ENCODE results near the gene NEU1. TPM values are rescaled to one million over a fixed set of nuclear protein-coding genes. Genes with fewer than 3 reads are reported as not detected.

Gene NEU1
- total and polyA plus RNA-seq, 2 experiments from 2014 or later, result 388 to 402 TPM

DNA sequence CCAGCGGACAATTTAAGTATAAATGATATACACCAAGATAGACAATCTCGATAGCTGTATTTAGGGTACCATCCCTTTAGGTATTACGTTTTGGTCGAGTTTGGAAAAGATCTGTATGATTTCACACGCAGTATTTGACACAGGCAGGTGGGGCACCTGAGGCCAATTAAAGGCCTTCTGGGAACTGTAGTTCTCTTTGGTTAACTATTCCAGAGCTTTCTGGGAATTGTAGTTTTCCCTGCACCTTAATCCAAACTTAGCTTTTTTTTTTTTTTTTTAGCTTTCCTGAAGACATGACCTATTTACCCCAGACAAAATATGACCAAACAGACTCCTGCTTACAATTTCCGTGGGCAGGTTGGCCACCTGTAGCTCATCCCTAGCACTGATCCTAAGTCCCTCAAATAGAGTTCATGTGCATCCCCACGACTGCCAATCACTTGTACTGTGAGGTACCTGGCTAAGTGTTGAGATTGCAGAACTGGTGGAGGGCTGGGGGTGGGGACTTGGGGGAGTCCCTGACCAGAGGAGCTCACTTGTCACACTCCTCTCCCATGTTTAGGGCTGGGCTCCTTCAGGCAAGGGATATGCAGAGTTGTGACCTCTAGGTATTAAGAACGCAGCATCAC lies 35.9 kb upstream of the NEU1 start:
- no peaks in the 10 kb centered on the region for H3K9me2 ChIP-seq (replicated peaks; ENCODE audit: insufficient read depth)
- TF ChIP-seq EZH2 (IDR thresholded peaks at IDR 0.05; ENCODE audit: borderline replicate concordance), result no peak
- no peak for TF ChIP-seq EZH2phosphoT487 (IDR thresholded peaks at IDR 0.05; ENCODE audit: low read depth, severe bottlenecking, unreplicated experiment)
- TF ChIP-seq, protein P1, sequence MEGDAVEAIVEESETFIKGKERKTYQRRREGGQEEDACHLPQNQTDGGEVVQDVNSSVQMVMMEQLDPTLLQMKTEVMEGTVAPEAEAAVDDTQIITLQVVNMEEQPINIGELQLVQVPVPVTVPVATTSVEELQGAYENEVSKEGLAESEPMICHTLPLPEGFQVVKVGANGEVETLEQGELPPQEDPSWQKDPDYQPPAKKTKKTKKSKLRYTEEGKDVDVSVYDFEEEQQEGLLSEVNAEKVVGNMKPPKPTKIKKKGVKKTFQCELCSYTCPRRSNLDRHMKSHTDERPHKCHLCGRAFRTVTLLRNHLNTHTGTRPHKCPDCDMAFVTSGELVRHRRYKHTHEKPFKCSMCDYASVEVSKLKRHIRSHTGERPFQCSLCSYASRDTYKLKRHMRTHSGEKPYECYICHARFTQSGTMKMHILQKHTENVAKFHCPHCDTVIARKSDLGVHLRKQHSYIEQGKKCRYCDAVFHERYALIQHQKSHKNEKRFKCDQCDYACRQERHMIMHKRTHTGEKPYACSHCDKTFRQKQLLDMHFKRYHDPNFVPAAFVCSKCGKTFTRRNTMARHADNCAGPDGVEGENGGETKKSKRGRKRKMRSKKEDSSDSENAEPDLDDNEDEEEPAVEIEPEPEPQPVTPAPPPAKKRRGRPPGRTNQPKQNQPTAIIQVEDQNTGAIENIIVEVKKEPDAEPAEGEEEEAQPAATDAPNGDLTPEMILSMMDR (IDR thresholded peaks at IDR 0.05; ENCODE audit: poor library complexity), result no peak
- peaks cover 37% of the 10 kb centered on the region for H3K79me2 ChIP-seq
- H4K20me1 ChIP-seq (ENCODE audit: insufficient read depth, poor library complexity, severe bottlenecking), result no peaks in the 10 kb centered on the region
- peak; percentile 69 for DNase-seq (ENCODE audit: low spot score)
- WGBS (ENCODE audit: low lambda C conversion rate, missing lambda C conversion rate), result 16% methylated on average over 8 of the region's 8 CpGs
- H3K9me3 ChIP-seq (ENCODE audit: low read depth), result no peaks in the 10 kb centered on the region
- no peaks in the 10 kb centered on the region for H3K36me3 ChIP-seq (replicated peaks; ENCODE audit: insufficient read depth, low read depth)
- H3K27ac ChIP-seq, result peak overlapping the region; percentile 70
- H3K27me3 ChIP-seq, result no peaks in the 10 kb centered on the region
- peaks cover 21% of the 10 kb centered on the region for H3K4me1 ChIP-seq (ENCODE audit: insufficient read depth)
- H3K4me3 ChIP-seq, result peak overlapping the region; percentile 63
- peak overlapping the region; percentile 89 for H3K4me2 ChIP-seq
- H2AFZ ChIP-seq, result peak overlapping the region; percentile 69

GRCh38 chr6:31897612-31898382 lies 35.2 kb upstream of the NEU1 start, which contains the start of gene EHMT2:
TSS of gene EHMT2 (minus strand) at chr6:31897698. CDS start at chr6:31897677, 21 bp downstream.
- Histone ChIP-seq H3K9me3 (ENCODE audit: low read depth) (no peaks in the 10 kb centered on the region), H3K4me1 (ENCODE audit: insufficient read depth) (peaks cover 17% of the 10 kb centered on the region), H3K36me3 (replicated peaks; ENCODE audit: insufficient read depth, low read depth) (no peaks in the 10 kb centered on the region), H3K9me2 (replicated peaks; ENCODE audit: insufficient read depth) (no peaks in the 10 kb centered on the region), H2AFZ (peak within 1 kb of the TSS; percentile 98), H3K27me3 (no peaks in the 10 kb centered on the region), H3K4me2 (peak within 1 kb of the TSS; percentile 97), H3K4me3 (peak within 1 kb of the TSS; percentile 99), H3K79me2 (peaks cover 37% of the 10 kb centered on the region), H4K20me1 (ENCODE audit: insufficient read depth, poor library complexity, severe bottlenecking) (no peaks in the 10 kb centered on the region), H3K27ac (peak within 1 kb of the TSS; percentile 73)
- DNase-seq (ENCODE audit: low spot score), result peak; percentile 95
- TF ChIP-seq EZH2 (IDR thresholded peaks at IDR 0.05; ENCODE audit: borderline replicate concordance) (no peak), EZH2phosphoT487 (IDR thresholded peaks at IDR 0.05; ENCODE audit: low read depth, severe bottlenecking, unreplicated experiment) (no peak)
- 1% methylated on average over 42 of the region's 49 CpGs for WGBS (ENCODE audit: low lambda C conversion rate, missing lambda C conversion rate)

DNA sequence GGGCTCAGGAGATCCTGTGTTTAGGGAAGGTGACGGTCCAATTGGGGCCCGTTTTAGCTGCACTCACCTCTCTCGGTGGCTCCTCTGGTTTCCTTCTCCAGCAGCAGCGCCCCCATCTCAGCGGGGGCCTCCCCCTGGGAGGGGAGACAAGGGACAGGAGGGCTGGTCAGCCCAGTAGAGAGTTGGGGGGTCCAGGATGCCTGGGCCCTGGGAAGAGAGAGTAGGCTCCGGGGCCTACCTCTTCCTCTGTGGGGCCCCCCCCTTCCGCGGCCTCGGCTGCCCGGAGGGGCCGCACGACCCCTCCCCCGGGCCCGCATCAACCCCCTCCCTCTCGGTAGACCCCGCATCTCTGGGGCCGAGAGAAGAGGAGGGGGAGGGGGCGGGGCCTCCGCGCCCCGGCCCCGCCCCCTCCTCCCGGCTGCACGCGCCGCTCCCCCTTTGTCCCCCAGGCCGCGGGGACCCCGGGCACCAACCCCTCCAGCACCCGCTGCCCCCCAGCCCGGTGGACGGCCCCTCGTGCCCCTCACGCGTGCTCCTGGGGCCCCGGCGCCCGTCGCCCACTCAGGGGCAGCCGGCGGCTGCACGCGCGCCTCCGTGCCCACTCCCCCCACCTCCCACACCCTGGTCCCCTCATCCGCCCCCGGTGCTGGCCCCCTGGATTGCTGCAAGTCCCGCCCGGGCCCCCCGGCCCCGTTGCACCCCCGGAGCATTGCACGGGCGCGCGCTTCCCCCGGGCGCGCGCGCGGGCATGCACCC lies 34.4 kb upstream of the NEU1 start:
- Histone ChIP-seq H3K27ac (peak overlapping the region; percentile 73), H3K79me2 (peaks cover 37% of the 10 kb centered on the region), H4K20me1 (ENCODE audit: insufficient read depth, poor library complexity, severe bottlenecking) (no peaks in the 10 kb centered on the region), H3K27me3 (no peaks in the 10 kb centered on the region), H3K4me3 (peak overlapping the region; percentile 99), H3K36me3 (replicated peaks; ENCODE audit: insufficient read depth, low read depth) (no peaks in the 10 kb centered on the region), H3K9me2 (replicated peaks; ENCODE audit: insufficient read depth) (no peaks in the 10 kb centered on the region), H3K9me3 (ENCODE audit: low read depth) (no peaks in the 10 kb centered on the region), H2AFZ (peak overlapping the region; percentile 98), H3K4me1 (ENCODE audit: insufficient read depth) (peaks cover 14% of the 10 kb centered on the region), H3K4me2 (peak overlapping the region; percentile 97)
- 10% methylated on average over 5 of the region's 62 CpGs for WGBS (ENCODE audit: low lambda C conversion rate, missing lambda C conversion rate)
- DNase-seq (ENCODE audit: low spot score), result peak; percentile 40
- TF ChIP-seq, protein P1 (IDR thresholded peaks at IDR 0.05; ENCODE audit: poor library complexity), result no peak
- TF ChIP-seq EZH2 (IDR thresholded peaks at IDR 0.05; ENCODE audit: borderline replicate concordance), result no peak
- TF ChIP-seq EZH2phosphoT487 (IDR thresholded peaks at IDR 0.05; ENCODE audit: low read depth, severe bottlenecking, unreplicated experiment), result no peak

All from hepatocyte (in vitro differentiated cells).